ENCODE results near the gene FBXO36.

Gene FBXO36

GRCh38 chr2:229974266-229974665 lies 52.0 kb downstream of the FBXO36 start:
- H3K36me3 Mint-ChIP-seq (ENCODE audit: low read depth), result no peaks in the 10 kb centered on the region
- no peaks in the 10 kb centered on the region for H3K9me3 Mint-ChIP-seq
- H3K27me3 Mint-ChIP-seq, result no peaks in the 10 kb centered on the region
- no peak overlapping the region for H3K27ac Mint-ChIP-seq
- no peak overlapping the region for H3K4me3 Mint-ChIP-seq
- no peaks in the 10 kb centered on the region for H3K4me1 Mint-ChIP-seq (ENCODE audit: low read depth)

DNA sequence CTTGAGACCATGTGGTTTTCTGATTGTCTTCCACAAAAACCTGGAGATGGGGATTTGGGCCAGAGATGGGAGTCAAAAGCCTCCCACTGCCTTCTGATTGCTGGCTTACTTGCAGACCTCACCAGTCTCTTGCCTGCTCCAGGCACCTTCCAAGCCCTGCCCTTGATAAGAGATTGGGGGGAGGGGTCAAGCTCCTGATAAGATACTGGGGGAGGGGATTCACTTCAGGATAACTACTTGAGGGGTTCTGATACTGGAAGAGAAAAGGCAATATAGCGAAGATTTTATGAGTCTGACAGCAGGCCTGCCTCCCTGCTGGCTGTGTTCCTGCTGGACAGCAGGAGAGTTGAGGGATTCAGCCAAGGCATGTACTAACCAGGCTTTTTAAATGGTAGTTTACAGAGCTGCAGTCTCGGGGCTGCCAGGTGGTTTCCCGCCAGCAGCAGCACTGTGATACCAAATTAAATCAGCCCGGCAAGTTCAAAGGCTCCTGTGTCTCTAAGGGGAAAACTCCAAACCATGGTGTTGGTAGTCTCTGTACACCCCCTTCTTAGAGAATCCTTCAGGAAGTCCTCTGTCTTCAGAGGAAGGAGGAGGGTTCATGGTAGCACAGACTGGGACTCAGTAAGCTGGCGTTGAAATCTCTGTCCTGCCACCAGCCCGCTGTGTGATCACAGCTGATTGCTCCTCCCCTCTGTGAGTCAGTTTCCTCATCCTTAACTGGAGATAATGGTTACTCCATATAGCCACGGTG lies 58.3 kb downstream of the FBXO36 start:
- Mint-ChIP-seq H3K9me3 (no peaks in the 10 kb centered on the region), H3K27me3 (no peaks in the 10 kb centered on the region), H3K36me3 (ENCODE audit: low read depth) (no peaks in the 10 kb centered on the region), H3K4me3 (no peak overlapping the region), H3K27ac (no peak overlapping the region), H3K4me1 (ENCODE audit: low read depth) (peaks cover 7% of the 10 kb centered on the region)

DNA sequence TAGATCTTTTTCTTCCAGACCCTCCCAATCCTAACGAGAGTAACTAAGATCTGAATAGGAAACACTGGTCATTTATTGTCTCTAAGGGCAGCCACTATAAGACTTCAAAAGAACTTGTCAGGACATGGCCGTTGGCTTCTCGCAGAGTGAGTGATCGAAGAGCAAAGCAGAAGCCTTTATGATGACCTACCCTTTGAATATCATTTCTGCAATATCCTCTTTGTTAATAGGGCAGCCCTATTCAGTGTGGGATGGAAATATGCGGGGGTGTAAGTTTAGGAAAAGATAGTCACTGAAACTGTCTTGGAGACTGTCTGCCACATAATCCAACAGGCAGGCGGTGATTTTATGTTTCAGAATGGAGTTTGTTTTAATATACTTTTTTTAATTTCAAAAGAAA lies 70.9 kb downstream of the FBXO36 start:
- Mint-ChIP-seq H3K4me3 (no peak overlapping the region), H3K9me3 (no peaks in the 10 kb centered on the region), H3K27me3 (no peaks in the 10 kb centered on the region), H3K36me3 (ENCODE audit: low read depth) (peaks cover 3% of the 10 kb centered on the region), H3K27ac (no peak overlapping the region), H3K4me1 (ENCODE audit: low read depth) (no peaks in the 10 kb centered on the region)

DNA sequence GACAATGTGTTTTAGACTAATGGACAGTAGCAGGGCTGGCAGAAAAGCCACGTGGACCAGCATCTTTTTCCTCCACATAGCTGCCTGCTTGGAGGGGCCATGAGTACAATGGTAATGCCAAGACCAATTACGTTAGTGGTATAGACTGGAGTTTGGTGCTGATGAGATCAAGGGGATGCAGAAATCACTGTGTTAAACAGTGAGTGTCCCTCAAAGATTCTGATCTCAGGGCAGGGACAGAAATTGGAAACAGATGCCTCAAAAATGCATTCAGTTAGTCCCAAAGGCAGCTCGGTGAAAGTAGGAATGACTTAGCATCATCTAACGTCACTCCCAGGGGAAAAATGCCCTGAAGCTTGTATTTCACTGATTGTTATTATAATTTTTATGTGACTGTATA lies 74.0 kb downstream of the FBXO36 start:
- Mint-ChIP-seq H3K4me1 (ENCODE audit: low read depth) (peaks cover 8% of the 10 kb centered on the region), H3K36me3 (ENCODE audit: low read depth) (peaks cover 3% of the 10 kb centered on the region), H3K27ac (no peak overlapping the region), H3K9me3 (no peaks in the 10 kb centered on the region), H3K27me3 (no peaks in the 10 kb centered on the region), H3K4me3 (no peak overlapping the region)

DNA sequence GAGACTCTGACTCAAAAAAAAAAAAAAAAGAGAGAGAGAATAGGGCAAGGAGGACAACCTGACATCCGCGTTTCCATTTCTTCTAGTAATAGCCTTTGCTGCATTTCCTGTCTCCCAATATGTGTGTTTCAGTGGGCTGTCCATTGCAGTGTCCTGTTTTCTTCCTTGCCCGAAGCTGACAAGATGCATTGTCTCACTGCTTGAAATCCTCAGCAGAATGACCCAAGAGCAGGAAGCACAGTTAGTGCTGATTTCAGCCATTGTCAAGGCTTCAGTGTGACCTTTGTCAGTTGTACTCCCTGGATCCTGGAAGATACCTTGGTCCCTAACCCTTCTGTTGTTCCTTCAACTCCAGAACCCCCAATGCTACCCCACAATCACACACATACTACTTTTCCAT lies 75.3 kb downstream of the FBXO36 start:
- Mint-ChIP-seq H3K27me3 (no peaks in the 10 kb centered on the region), H3K27ac (no peak overlapping the region), H3K4me1 (ENCODE audit: low read depth) (peaks cover 8% of the 10 kb centered on the region), H3K4me3 (no peak overlapping the region), H3K36me3 (ENCODE audit: low read depth) (peaks cover 3% of the 10 kb centered on the region), H3K9me3 (no peaks in the 10 kb centered on the region)

GRCh38 chr2:230000118-230000841 lies 78.0 kb downstream of the FBXO36 start:
- Mint-ChIP-seq H3K4me1 (ENCODE audit: low read depth) (peaks cover 8% of the 10 kb centered on the region), H3K36me3 (ENCODE audit: low read depth) (peaks cover 3% of the 10 kb centered on the region), H3K27ac (no peak overlapping the region), H3K27me3 (no peaks in the 10 kb centered on the region), H3K4me3 (no peak overlapping the region), H3K9me3 (no peaks in the 10 kb centered on the region)

- Mint-ChIP-seq H3K4me3 (no peak overlapping the region), H3K36me3 (ENCODE audit: low read depth) (no peaks in the 10 kb centered on the region), H3K4me1 (ENCODE audit: low read depth) (peaks cover 6% of the 10 kb centered on the region), H3K27me3 (no peaks in the 10 kb centered on the region), H3K27ac (no peak overlapping the region), H3K9me3 (no peaks in the 10 kb centered on the region)
Measured at GRCh38 chr2:230007931-230008707, 85.8 kb downstream of the FBXO36 start.

DNA sequence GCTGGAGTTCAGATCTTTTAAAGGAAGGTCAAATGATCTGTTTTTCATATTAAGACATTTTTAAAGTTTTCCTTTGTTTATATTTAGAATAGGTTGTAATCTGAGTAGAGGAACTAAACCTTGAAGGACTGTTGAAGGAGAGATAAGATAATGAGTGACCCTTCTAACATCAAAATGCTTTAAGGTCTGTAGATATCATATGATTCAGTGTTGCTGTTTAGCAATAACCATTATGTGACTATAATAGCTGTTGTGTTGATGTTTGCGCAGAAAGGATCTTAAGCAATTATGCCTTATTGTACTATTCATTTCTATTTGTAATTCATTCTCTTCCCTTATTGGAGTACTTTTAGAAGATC lies 86.4 kb downstream of the FBXO36 start:
- Mint-ChIP-seq H3K9me3 (no peaks in the 10 kb centered on the region), H3K4me1 (ENCODE audit: low read depth) (peaks cover 6% of the 10 kb centered on the region), H3K27ac (no peak overlapping the region), H3K4me3 (no peak overlapping the region), H3K27me3 (no peaks in the 10 kb centered on the region), H3K36me3 (ENCODE audit: low read depth) (no peaks in the 10 kb centered on the region)

DNA sequence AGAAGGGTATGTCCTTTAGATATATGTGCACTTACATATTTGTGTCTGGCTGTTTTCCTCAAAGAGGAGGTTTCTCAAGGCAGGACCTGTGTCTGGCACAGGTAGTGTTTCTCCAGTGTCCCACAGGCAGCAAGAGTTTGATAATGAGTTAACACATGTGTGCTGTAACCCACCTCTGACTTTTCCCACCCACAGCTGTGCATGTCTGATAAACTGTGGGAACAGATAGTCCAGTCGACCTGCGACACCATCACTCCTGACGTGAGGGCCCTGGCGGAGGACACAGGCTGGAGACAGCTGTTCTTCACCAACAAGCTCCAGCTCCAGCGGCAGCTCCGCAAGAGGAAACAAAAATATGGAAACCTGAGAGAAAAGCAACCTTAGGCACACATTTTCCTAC lies 88.2 kb downstream of the FBXO36 start:
- Mint-ChIP-seq H3K4me3 (no peak overlapping the region), H3K9me3 (no peaks in the 10 kb centered on the region), H3K27ac (no peak overlapping the region), H3K36me3 (ENCODE audit: low read depth) (no peaks in the 10 kb centered on the region), H3K27me3 (no peaks in the 10 kb centered on the region), H3K4me1 (ENCODE audit: low read depth) (peaks cover 6% of the 10 kb centered on the region)

- Mint-ChIP-seq H3K4me3 (no peak overlapping the region), H3K36me3 (ENCODE audit: low read depth) (no peaks in the 10 kb centered on the region), H3K27ac (no peak overlapping the region), H3K4me1 (ENCODE audit: low read depth) (peaks cover 6% of the 10 kb centered on the region), H3K9me3 (no peaks in the 10 kb centered on the region), H3K27me3 (no peaks in the 10 kb centered on the region)
Measured at GRCh38 chr2:230011617-230012016, 89.3 kb downstream of the FBXO36 start.

- H3K36me3 Mint-ChIP-seq (ENCODE audit: low read depth), result no peaks in the 10 kb centered on the region
- H3K4me3 Mint-ChIP-seq, result no peak overlapping the region
- H3K27me3 Mint-ChIP-seq, result no peaks in the 10 kb centered on the region
- H3K4me1 Mint-ChIP-seq (ENCODE audit: low read depth), result peaks cover 6% of the 10 kb centered on the region
- no peaks in the 10 kb centered on the region for H3K9me3 Mint-ChIP-seq
- H3K27ac Mint-ChIP-seq, result no peak overlapping the region
Measured at GRCh38 chr2:230012267-230012884, 90.1 kb downstream of the FBXO36 start.

- Mint-ChIP-seq H3K9me3 (no peaks in the 10 kb centered on the region), H3K27ac (no peak overlapping the region), H3K36me3 (ENCODE audit: low read depth) (no peaks in the 10 kb centered on the region), H3K4me1 (ENCODE audit: low read depth) (no peaks in the 10 kb centered on the region), H3K4me3 (no peak overlapping the region), H3K27me3 (no peaks in the 10 kb centered on the region)
Measured at GRCh38 chr2:230016844-230017243, 94.5 kb downstream of the FBXO36 start.

GRCh38 chr2:230018153-230018552 lies 95.8 kb downstream of the FBXO36 start:
- H3K4me3 Mint-ChIP-seq, result no peak overlapping the region
- no peaks in the 10 kb centered on the region for H3K36me3 Mint-ChIP-seq (ENCODE audit: low read depth)
- H3K9me3 Mint-ChIP-seq, result no peaks in the 10 kb centered on the region
- H3K27ac Mint-ChIP-seq, result no peak overlapping the region
- H3K4me1 Mint-ChIP-seq (ENCODE audit: low read depth), result no peaks in the 10 kb centered on the region
- H3K27me3 Mint-ChIP-seq, result no peaks in the 10 kb centered on the region

- Mint-ChIP-seq H3K27me3 (no peaks in the 10 kb centered on the region), H3K4me1 (ENCODE audit: low read depth) (no peaks in the 10 kb centered on the region), H3K36me3 (ENCODE audit: low read depth) (no peaks in the 10 kb centered on the region), H3K9me3 (no peaks in the 10 kb centered on the region), H3K27ac (no peak overlapping the region), H3K4me3 (no peak overlapping the region)
Measured at GRCh38 chr2:230019742-230020141, 97.4 kb downstream of the FBXO36 start.

- H3K36me3 Mint-ChIP-seq (ENCODE audit: low read depth), result no peaks in the 10 kb centered on the region
- no peak overlapping the region for H3K4me3 Mint-ChIP-seq
- no peaks in the 10 kb centered on the region for H3K27me3 Mint-ChIP-seq
- no peaks in the 10 kb centered on the region for H3K4me1 Mint-ChIP-seq (ENCODE audit: low read depth)
- no peak overlapping the region for H3K27ac Mint-ChIP-seq
- H3K9me3 Mint-ChIP-seq, result no peaks in the 10 kb centered on the region
Measured at GRCh38 chr2:230023313-230023712, 101.0 kb downstream of the FBXO36 start.
